Medulla oblongata (tissue), 1 donor: ENCODE measurements around the gene ESPNL.

Experiments
- DNase-seq: peaks from one replicate; pipeline ENCODE4 v3.0.0-alpha.2; 2015; ENCODE audit errors: extremely low spot score

The ESPNL gene

DNA sequence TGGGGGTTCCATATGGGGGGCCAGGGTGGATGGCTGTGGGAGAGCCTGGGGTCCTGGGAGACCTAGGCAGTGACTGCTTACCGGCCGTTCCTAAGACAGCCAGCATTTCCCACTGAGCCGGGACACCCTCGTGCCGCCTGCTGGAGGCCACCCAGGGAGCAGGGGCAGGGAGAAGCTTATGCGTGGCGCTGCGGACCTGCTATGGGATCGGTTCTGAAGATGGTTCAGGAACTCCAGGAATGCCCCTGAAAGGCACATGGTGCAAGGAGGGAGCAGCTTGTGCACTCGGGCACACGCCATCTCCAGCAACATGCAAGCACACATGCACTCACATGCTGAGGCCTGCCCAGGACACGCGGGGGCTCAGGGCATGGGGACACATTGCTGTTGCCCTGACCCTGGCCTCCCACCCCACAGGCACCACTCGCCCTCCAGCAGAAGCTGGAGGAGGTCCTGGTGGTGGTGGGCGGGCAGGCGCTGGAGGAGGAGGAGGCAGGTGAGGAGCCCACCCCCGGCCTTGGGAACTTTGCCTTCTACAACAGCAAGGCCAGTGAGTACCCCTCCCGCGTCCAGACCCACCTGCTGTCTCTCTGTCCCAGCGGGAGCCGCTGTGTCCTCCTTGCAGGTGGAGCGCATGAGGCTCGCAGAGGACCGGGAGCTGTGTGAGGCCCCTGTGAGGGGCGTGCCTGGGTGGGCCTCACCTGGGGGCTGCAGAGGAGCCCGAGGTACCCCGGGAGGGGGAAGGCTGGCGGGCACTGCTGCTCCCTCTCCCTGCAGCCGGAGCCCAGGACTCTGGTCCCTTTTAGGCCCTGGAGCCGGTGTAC lies 42.5 kb downstream of the ESPNL start:
- no peak for DNase-seq

DNA sequence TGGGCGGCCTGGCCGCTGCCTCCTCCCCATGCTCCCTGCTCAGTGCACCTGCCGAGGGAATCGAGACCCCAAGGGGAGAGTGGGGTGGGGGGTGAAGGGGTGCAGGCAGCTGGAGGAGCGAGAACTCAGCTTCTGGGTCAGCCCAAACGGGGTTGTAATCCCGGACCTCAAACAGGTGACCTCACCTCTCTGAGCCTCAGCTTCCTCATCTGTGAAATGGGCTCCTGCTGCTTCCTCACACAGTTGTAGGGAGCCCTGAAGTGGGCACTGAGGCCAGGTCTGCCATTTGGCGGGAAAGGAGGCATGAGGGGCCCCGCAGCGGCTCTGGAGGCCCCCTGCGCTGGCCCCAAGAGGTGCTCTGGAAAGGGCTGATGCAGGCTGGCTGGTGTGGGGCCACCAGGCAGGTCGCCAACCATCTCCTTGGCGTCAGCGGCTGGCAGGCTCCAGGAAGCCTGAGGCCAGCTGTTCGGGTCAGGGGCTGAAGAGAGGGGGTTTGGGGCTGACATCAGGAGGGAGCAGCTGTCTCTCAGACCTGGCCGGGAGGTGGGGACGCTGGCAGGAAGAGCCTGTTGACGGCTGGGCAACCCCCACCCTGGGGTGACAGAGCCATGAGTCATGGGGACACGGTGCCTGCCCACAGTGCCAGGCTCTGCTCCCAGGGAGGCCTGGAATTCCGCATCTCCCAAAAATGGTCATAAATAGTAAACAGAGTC lies 43.3 kb downstream of the ESPNL start:
- no peak for DNase-seq

DNA sequence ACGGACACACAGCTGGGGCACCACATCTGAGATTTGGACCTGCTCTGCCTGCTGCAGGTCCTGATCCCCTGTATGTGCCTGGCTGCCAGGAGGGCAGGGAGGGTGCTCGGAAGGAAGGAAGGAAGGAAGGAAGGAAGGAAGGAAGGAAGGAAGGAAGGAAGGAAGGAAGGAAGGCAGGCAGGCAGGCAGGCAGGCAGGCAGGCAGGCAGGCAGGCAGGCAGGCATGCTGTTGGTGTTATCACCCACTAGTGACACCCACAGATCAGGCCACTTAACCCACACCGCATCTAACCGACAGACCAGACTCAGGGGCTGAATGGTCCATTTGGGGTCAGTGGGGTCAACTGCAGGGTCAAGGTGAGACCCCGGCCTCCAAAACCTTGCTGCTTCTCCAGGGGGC lies 44.1 kb downstream of the ESPNL start:
- DNase-seq = no peak

DNA sequence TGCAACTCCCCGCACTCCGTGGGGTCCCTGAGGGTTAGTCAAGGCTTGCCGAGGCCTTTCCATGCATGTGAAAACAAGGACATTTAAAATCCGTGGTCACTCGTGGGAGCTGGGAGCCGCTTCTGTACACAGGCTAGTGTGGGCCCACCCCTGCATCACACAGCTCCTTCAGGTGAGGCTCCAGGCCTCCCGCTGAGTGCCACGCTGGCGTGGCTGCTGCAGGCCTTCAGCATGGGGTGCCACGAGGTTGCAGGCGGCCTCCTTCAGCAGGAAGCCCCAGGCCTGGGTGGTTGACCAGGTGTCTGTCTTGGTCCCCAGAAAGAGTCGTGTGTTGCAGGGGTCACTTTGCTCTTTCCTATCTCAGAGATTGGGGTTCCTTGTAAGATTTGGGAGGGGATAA lies 44.9 kb downstream of the ESPNL start:
- DNase-seq = no peak

DNA sequence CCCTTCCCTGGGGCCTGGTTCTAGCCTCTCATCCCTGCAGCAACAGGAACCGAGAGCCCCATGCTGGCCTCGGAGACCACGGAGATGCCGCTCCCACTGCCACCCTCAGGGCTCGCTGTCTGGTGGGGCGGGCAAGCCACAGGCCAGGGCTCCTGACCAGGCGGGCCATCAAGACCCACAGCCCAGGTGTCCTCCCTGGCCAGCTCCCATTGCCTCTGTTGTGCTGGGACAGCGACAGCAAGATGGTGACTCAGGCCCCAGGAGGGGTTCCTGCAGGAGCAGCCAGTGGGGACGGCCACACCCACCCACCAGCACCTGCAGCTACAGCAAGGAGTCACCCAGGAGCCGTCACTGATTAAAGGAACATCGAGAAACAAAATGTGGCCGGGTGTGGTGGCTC lies 45.7 kb downstream of the ESPNL start:
- no peak for DNase-seq

DNA sequence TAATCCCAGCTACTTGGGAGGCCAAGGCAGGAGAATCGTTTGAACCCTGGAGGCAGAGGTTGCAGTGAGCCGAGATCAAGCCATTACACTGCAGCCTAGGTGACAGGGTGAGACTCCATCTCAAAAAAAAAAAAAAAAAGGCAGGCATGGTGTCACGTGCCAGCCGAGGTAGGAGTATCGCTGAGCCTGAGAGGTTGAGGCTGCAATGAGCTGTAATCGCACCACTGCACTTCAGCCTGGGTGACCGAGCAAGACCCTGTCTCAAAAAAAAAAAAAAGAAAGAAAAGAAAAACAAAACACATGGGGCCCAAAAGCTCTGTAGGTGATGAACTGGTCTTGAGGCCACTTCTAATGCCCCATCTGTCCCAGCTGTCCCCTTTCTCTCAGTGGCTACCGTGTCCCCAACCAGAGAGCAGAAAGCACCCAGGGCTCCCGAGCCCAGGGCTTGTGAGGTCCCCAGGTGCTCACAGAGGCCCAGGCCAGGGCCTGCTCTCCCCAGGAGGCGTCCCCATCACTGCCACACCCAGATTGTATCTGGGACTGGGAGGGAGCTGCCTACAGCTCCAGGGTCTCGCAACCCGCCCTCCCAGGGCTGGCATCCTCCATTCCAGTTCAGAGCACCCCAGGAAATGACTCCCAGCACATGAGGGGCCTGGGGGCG lies 46.9 kb downstream of the ESPNL start:
- DNase-seq = no peak

DNA sequence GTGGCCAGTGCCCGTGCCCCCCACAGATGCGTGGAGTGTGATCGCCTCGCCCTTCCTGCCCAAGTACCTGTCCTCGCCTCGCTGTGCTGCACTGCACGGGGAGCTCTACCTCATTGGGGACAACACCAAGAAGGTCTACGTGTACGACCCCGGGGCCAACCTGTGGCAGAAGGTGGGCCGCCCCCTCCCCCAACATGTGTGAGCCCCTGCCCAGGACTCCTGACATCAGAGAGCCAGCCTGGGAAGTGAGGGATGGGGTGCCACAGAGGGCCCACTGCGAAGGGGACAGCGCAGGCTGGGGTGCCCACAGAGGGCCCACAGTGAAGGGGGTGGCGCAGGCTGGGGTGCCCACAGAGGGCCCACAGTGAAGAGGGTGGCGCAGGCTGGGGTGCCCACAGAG lies 48.8 kb downstream of the ESPNL start:
- DNase-seq = no peak

DNA sequence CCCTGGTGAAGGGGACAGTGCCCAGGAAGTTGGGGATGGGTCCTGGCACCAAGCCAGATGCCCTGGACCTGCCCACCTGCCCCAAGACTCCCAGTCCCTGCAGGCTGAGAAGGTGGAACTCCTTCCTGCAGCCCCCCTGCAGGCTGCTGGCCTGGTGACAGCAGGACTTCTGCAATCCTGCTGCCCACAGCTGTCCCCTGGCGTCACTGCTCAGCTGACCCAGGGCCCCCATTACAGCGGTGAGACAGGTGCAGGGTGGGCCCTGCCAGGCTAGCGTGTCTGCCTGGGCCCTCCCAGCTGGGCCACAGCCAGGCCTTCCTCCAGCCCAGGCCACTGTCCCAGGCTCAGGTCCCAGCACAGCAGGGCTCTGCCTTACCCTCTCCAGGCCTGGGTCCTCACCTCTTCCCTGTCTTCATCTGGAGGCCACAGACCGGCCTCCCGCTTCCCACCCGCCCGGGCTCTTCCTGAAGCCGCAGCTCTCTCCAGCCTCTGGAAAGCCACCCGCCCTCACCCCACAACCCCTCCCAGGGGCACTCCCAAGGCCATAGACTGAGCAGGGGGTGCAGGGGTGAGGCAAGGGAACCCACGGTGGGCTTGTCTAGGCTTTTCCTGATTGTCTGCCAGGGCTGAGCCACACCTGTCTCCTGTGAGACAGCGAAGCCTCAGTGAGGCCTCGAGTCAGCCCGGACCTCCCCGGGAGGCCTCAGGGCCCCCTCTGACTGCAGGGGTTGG lies 49.9 kb downstream of the ESPNL start:
- DNase-seq = no peak

DNA sequence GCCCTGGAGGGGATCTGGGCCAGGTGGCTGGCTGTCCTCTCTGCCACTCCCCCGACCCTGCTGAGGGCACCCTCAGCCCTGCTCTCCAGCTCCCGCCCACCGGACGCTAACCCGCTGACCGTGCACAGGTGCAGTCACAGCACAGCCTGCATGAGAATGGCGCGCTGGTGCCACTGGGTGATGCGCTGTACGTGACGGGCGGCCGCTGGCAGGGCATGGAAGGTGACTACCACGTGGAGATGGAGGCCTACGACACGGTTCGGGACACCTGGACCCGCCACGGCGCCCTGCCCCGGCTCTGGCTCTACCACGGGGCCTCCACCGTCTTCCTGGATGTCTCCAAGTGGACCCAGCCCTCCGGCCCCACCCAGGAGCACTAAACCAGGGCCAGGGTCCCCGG lies 50.5 kb downstream of the ESPNL start:
- no peak for DNase-seq

DNA sequence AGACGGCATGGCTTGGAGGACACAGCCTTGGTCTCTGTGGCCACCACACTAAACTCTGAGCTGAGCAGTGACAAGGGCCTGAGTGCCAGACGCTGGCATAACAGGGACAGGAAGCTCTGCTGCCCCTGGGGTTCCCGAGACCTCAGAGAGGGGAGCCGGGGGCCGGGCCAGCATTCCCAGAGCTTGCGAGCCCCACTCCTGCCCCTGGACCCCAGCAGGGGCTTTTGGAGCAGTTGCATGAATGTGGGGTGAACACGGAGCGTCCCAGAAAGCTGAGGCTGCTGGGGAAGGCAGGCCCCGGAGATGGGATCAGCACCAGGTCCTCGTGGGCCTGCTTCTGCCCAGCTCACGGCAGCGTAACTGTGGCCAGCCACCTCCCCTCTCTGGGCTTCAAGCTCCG lies 51.1 kb downstream of the ESPNL start:
- no peak for DNase-seq

DNA sequence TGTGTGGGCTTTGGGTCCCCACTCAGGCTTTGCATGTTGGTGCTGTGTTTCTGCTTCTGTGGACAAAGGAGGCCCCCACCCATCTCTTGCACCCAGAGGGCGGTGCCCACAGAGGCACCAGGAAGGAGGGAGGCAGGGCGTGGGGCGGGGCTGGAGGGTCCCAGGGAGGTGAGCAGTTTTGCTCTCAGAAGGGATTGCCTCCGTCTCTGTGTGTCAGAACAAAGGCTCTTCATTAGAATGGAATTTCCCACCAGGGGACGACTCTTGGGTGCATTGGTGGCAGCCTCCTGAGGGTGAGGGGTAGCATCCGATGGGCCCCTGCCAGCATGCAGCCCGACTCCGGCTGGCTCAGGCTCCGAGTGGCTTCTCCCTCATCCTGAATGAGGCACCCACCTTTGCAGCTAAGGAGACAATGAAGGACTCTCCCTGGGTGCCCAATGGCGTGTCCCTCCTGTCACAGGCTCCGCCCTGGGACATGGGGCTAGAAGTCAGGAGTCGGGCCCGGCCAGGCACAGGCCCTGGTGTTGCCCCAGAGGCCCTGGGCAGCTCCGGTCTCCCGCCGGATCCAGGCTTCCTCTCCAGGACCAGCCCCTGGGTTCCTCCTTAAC lies 51.6 kb downstream of the ESPNL start:
- DNase-seq = no peak

DNA sequence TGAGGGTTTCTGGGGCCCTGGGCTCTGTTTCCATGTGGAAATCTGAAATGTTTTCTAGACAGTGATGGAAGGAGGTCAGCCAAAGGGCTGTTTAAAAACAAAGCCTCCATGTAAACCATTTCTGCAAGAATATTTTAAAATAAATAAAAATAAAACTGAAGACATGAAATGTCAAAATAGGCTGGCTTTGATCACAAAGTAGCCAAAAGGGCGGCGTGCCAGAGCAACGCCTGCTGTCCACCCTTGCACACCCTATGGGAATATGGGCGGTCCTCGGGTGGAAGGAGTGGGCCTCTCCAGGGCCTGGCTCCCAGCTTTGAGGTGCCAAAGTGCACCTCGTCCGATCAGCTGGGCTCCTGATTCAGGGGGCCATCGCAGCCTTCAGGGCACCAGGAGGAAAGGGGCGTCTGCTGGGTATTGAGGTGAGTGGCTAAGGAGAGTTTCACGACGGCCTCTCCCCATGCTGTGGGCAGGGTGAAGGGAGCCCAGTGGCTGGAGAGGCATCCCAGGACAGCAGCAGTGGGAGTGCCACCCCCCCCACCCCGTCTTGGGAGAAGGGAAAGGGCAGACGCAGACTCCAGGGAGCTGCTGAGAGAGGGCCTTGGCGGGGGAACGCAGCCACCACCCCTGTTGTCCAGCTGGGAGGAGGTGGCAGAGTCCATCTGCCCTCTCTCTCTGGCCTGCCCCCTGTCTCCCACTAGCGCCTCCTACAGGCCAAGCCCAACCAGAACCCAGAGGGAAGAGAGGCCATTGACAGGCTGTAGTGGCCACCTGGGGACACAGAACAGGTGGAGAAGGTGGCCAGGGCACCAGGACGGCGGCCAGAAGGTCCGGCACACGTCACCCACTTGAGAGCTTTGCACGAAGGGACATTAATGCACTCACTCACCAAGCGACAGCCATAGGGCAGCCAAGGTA lies 52.9 kb downstream of the ESPNL start:
- DNase-seq = no peak

DNA sequence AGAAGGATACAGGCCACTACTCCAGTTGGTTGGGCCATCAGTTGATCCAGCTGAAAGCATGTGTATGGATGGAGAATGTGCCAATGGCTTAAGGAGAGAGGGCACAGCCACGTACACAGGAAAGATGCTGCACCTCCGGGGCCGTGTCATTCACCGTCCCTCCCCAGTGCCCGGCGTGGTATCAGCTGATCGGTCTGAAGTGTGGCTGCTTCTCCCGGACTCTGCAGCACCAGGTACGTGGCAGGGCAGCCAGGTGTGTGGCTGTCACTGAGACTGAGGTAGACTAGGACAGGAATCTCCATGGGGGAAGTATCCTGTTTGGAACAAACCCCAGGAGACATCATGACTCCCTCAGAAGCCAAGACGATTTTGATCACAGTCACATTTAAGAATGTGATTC lies 54.4 kb downstream of the ESPNL start:
- no peak for DNase-seq

DNA sequence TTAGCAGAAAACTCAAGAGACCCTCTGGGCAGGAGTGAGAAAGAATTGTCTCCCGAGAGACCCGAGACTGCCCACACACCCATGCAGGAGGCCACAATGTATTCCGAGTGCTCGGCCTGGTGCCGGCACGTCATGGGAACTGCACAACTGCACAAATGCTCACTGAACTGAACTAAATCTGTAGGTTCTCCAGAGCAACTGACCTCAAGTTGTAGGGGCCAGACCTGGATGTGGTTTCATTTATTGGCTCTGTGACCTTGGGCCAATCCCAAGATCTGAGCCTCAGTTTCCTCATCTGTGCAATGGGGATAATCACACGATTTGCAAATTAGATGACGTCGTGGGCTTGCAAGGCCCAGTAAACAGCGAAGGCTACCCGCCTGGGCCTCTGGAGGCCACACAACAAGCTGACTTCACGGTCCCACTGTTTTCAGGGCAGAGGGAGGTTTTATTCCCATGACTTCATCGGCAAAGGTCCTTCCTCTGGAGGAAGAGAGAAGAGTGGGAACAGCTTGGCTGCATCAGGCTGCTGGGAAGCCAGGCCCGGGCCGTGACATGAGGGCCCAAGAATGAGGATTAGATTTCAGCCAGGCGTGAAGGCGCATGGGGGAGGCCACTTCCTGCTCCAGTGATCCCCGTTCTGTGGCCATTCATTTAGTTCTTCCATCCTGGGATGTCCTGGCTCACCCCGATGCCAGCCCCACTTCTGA lies 55.1 kb downstream of the ESPNL start:
- DNase-seq = no peak

DNA sequence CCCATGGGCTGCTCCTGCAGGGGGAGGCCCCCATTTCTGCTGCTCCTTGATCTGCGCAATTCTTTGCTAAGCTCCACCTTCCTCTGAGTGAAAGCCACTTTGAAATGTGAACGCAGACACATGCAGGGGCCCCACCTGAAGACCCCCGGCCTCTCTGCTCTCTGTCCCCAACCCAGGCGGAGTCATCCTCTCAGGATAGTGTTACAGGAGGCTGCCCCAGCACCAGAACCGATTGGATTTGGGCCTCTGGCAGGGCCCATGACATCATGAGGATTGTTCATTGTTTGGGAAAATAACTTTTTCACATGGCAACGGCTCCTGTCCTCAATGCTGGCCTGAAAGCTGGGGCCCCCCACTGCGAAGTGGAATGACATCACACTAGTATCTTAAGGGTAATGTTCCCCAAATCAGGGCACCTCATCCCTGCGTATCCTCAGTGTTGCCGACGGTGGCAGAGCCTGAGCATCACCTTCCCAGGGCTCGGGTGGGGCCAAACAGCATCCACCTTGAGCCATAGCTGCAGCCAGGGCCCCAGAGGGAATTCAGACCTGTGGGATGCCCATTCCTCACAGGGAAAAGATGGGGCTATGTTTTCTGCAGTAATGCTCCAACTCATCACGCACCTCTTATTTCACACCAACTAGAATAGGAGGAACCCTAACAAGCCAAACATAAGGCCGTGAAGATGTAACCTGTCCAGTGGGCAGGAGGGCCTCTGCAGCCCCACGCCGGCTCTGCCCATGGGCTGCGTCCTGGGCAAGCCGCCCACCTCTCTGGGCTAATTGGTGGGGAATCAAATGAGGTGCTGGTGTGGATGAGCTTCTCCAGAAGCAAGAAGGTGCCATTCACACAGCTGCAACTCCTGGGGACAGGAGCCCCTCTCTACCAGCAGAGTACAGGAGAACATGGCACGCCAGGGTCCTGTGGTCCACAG lies 55.9 kb downstream of the ESPNL start:
- DNase-seq = no peak

DNA sequence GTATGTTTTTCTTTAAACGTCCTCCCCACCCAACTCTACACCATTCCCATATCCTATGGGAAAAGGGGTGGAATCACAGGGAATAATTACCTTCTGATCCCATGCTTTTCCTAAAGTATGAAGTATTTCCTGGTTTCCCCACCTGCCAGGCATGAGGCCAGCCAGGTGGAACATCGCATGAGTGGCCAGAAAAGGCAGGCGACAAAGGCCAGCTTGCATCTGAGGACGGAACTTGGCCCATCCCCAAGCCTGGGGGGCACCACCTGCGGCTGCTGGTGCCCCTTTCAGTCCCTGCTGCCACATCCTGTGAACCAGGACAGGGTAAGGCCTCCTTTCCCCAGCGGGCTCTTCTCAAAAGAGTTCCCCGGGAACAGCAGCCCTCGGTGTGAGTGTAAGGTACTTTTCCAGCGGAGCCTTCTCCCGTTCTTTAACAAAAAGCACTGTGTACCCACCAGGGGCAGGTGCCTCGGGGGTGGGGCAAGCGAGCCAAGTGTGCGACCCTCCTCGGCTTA lies 57.4 kb downstream of the ESPNL start:
- no peak for DNase-seq

DNA sequence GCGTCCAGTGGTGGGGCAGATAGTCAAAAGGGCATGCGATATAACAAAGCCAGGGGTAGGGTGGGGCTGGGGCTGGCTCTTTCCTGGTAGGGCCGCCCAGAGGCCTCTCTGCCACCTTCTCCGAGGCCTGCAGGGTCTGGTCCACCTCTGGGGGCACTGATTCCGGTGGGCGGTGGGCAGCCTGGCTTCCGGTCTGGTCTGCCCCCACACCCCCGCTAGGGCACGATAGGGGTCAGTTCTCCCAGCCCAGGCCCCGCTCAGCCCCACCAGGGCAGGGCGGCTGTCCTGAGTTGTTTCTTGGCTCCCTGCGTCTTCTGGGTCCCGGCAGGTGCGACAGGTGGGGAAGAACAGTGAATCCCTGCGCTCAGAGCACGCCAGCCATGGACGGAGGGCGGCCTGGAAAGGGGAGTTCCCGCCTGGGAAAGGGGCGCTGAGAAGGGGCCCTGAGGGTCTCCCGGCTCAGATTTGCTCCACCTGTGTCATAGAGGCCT lies 57.9 kb downstream of the ESPNL start:
- DNase-seq = no peak

DNA sequence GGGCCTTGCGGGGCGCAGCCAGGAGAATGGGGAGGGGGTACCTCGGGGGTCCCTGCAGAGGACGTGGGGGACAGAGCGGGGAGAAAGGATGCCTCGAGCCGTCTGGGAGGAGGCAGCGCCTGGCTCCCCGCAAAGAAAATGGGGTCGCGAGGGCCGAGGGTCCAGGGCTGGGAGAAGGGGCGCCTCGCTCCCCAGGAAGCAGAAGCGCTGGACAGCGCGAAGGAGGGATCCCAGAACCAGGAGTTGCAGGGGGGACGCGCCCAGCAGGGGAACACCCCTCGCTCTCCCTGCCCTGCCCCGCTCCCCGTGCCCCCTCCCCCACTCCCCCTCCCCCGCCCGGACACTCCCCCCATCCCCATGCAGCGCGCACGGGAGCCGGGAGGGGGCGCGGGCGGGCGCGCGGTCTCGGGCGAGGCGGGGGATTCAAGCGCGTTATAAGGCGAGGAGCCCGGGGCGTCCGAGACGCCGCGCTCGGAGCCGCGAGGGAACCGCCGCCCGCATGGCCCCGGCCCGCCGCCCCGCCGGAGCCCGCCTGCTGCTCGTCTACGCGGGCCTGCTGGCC lies 58.5 kb downstream of the ESPNL start, which contains the start of gene ERFE:
ERFE (plus strand) TSS at position 462 of the 562 bp plus-strand sequence; CDS start at position 500, 38 bp downstream.
- peak; percentile 21 for DNase-seq
